ENCODE data around the gene CBR3. TPM values are rescaled to one million over a fixed set of nuclear protein-coding genes. Genes with fewer than 3 reads are reported as not detected.
"Not testable (repeated sequence)": the region's sequence is repeated elsewhere in the genome, so short reads cannot be mapped to it uniquely, and the experiment has no call there.

Gene CBR3
- total RNA-seq (2014; rRNA removed; shearing (Covaris generic)) = 39.2 and 53.8 TPM in 2 replicates

GRCh38 chr21:36134803-36135390 is at the start of gene CBR3:
Gene CBR3 (plus strand): TSS chr21:36135079. CDS start chr21:36135193, 114 bp downstream.
- DNase-seq (ENCODE audit: low spot score) = peak; percentile 55
- in situ Hi-C loops (cut with HindIII; ENCODE audit: low sequenced_read_pairs) = no loop called here

DNA sequence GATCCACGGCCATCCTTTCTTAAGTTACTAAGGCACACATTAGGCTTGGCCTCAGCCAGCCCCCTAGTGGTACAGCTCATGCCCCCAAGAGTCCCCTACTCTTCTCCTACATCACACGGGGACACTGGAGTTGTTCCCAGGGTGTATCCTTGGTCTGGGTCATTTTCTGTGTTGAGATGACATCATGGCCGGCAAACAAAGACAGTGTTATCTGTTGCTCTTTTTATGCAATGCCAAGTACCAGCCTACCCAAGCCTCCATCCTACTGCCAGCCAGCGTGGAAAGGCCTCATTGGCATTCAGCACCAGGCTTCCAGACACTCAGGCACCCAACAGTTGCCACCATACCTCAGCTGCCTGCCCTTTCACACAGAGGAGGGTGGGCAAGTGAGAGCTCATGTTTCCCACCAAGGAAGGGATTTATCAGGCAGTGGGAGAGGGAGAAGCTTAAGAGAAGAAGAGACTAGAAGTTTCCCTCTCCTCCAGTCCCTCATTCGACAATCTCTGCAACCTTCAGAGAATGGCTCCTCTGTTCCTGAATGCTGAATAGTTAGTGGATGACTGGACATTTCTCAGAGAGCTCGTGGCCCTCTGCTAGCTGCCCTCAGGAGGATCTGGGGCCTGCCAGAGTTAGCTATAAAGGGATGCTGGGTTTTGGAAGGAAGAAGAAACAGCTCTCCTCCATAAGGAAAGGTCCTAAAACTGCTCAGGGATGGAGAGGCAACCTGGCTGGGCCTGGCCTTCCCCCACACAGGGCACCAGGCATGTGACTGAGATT is 47.3 kb upstream of the CBR3 start:
- in situ Hi-C loops (cut with HindIII; ENCODE audit: low sequenced_read_pairs) = no loop called here
- no peak for DNase-seq (ENCODE audit: low spot score)

- in situ Hi-C loops (cut with HindIII; ENCODE audit: low sequenced_read_pairs) = no loop called here
- no peak for DNase-seq (ENCODE audit: low spot score)
Measured at GRCh38 chr21:36089946-36090345, 44.9 kb upstream of the CBR3 start.

GRCh38 chr21:36092681-36093080 is 42.2 kb upstream of the CBR3 start:
- no peak for DNase-seq (ENCODE audit: low spot score)
- in situ Hi-C loops (cut with HindIII; ENCODE audit: low sequenced_read_pairs) = no loop called here

GRCh38 chr21:36093512-36093911 is 41.4 kb upstream of the CBR3 start:
- DNase-seq (ENCODE audit: low spot score) = no peak
- in situ Hi-C loops (cut with HindIII; ENCODE audit: low sequenced_read_pairs) = no loop called here

DNA sequence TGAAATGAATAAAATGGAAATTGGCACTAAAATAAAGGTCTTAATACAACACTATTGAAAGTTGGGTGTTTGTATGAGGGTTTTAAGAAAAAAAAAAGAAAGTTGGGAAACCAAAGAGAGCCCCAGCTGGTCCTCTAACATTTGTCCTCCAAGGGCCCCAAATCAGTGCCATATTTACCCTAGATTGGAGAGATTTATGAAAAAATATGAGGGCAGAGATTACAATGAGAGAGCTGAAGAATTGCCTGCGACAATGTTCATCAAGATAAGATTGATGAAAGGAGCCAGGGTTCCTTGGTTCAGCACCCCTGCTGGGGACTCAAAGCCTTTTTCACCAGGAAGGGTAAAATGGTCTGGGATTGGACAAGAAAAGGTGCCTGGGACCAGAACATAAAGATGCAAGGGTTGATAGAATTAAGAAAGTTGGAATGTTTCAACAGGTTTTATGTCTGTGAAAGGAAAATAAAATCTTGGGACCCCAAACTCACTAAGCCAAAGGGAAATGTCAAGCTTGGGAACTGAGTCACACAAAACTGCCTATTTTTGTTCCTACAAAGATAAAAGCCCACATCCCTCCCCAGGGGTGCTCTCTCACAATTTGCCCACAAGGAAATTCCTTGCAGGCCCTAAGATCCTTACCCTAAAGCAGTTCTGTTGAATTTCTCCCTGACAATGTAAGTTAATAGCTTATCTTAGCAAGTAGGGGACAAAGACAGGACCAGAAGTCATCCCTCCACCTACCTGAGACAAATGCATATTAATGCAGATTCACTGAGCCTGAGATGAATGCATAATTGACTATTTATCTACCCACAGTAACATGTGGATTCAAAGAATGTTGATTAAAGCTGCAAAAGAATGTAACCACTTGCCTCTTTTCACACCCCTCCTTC is 38.2 kb upstream of the CBR3 start:
- in situ Hi-C loops (cut with HindIII; ENCODE audit: low sequenced_read_pairs) = no loop called here

DNA sequence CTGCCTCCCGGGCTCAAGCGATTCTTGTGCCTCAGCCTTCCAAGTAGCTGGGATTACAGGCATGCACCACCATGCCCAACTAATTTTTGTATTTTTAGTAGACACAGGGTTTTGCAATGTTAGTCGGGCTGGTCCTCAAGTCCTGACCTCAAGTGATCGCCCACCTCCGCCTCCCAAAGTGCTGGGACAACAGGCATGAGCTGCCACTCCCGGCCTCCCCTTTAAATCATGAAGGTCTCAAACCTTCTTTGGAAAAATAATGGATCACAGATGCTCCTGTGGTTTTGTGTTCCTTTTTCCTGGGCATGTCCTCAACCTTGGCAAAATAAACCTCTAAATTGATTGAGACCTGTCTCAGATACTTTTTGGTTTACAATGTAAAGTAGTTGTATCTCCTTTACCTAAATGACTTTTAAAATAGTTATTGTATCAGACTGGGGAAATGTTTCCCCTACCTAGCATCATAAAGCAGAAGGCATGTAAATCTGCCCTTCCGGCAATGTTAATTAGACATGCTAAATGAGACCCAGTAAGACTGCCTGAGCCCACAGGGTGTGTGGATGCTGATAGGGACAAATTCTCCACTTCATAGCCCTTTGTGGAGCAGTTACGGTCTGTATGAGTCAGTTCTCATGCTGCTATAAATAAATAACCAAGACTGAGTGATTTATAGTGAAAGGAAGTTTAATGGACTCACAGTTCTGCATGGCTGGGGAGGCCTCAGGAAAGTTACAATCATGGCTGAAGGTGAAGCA is 37.3 kb upstream of the CBR3 start:
- DNase-seq (ENCODE audit: low spot score) = no peak
- in situ Hi-C loops (cut with HindIII; ENCODE audit: low sequenced_read_pairs) = no loop called here

More for the DNA sequence above, 38.2 kb upstream of the CBR3 start:
- DNase-seq (ENCODE audit: low spot score) = no peak

GRCh38 chr21:36098182-36098532 is 36.7 kb upstream of the CBR3 start:
- no peak for DNase-seq (ENCODE audit: low spot score)
- in situ Hi-C loops (cut with HindIII; ENCODE audit: low sequenced_read_pairs) = no loop called here

- in situ Hi-C loops (cut with HindIII; ENCODE audit: low sequenced_read_pairs) = no loop called here
- DNase-seq (ENCODE audit: low spot score) = no peak
Measured at GRCh38 chr21:36099000-36099399, 35.9 kb upstream of the CBR3 start.

GRCh38 chr21:36099695-36100211 is 35.1 kb upstream of the CBR3 start:
- DNase-seq (ENCODE audit: low spot score); in situ Hi-C loops (cut with HindIII; ENCODE audit: low sequenced_read_pairs): not testable (repeated sequence)

GRCh38 chr21:36100971-36101641 is 33.8 kb upstream of the CBR3 start:
- in situ Hi-C loops (cut with HindIII; ENCODE audit: low sequenced_read_pairs) = no loop called here
- no peak for DNase-seq (ENCODE audit: low spot score)

DNA sequence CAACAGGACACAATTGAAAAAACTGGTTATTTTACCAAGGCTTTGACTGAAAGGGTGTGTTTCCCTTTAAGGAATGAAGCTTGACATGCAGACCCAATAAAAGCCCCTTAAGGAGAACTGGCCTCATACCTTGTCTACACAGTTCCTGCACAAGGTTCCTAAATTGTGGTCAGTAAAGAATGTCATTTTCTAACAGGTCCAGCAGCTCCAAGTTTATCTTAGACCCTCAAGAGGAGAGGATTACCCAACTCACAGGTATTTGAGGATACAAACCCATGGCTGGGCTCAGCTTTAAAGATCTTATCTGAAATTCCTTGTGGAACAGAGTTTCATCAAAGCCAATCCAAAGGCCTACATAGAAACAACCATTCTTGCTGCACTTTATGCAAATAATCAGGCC is 31.4 kb upstream of the CBR3 start:
- in situ Hi-C loops (cut with HindIII; ENCODE audit: low sequenced_read_pairs) = no loop called here
- no peak for DNase-seq (ENCODE audit: low spot score)

DNA sequence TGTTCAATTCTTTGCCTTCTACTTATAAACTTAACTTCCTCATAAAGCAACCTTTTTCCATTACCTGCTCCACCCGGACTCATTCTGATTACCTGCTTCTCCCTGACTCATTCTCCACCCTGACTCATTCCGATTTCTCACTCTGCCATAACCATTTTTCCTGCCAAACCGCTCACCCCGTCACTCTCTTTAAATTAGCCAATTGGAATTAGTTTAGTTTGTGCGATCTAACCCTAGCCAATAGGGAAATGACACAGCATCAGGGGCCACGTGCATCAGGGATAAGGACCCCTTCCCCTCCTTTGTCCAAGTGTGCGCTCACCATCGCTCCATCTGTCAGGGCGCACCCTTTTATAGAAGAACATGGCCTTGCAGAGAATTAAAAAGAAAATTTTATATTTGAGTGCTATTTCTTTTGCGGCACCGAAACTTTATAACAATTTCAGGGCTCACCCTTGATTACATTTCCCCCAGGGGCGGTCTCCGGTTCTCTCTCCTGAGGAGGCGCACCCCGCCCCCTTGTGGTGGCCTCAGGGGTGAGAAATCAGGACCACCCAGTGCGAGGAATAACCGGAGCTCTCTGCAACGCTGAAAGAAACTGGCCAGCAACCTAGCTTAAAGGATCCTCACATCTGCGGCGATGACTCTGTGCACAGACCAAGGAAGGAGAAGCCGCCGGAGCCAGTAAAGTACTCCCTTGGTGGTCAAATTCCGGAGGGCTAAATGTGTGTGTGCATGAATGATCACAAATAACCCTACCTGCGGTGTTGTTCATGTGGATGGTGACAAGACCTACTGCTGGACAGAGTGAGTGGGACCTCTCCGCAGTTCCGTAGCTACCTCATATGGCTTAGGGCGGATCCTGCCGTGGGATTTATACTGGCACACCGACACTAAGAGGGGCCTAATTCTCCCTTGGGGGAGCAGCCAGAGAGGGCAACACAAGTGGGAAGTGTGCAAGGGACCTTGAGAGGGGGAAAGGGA is 30.3 kb upstream of the CBR3 start:
- in situ Hi-C loops (cut with HindIII; ENCODE audit: low sequenced_read_pairs) = no loop called here
- peak; percentile 40 for DNase-seq (ENCODE audit: low spot score)

GRCh38 chr21:36105327-36105842 is 29.5 kb upstream of the CBR3 start:
- no peak for DNase-seq (ENCODE audit: low spot score)
- in situ Hi-C loops (cut with HindIII; ENCODE audit: low sequenced_read_pairs) = no loop called here

DNA sequence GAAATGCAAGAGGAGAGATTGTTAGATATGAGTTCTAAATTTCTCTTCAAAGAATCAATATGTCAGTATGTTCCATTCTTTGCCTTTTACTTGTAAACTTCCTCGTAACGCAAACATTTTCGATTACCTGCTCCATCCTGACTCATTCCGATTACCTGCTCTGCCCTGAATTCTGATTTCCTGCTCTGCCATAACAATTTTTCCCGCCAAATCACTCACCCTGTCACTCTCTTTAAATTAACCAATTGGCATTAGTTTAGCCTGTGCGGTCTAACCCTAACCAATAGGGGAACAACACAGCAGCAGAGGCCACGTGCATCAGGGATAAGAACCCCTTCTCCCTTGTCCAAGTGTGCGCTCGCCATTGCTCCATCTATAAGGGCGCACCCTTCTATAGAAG is 25.0 kb upstream of the CBR3 start:
- no peak for DNase-seq (ENCODE audit: low spot score)
- in situ Hi-C loops (cut with HindIII; ENCODE audit: low sequenced_read_pairs) = no loop called here

- in situ Hi-C loops (cut with HindIII; ENCODE audit: low sequenced_read_pairs) = no loop called here
- DNase-seq (ENCODE audit: low spot score) = no peak
Measured at GRCh38 chr21:36111238-36111637, 23.6 kb upstream of the CBR3 start.
